ENCODE data around the gene GFER.
A peak's percentile ranks its signal among the peaks of the same experiment; 100 is the strongest.

GFER gene

GRCh38 chr16:2001035-2001434 is 17.0 kb downstream of the GFER start:
- TF ChIP-seq, protein P1, sequence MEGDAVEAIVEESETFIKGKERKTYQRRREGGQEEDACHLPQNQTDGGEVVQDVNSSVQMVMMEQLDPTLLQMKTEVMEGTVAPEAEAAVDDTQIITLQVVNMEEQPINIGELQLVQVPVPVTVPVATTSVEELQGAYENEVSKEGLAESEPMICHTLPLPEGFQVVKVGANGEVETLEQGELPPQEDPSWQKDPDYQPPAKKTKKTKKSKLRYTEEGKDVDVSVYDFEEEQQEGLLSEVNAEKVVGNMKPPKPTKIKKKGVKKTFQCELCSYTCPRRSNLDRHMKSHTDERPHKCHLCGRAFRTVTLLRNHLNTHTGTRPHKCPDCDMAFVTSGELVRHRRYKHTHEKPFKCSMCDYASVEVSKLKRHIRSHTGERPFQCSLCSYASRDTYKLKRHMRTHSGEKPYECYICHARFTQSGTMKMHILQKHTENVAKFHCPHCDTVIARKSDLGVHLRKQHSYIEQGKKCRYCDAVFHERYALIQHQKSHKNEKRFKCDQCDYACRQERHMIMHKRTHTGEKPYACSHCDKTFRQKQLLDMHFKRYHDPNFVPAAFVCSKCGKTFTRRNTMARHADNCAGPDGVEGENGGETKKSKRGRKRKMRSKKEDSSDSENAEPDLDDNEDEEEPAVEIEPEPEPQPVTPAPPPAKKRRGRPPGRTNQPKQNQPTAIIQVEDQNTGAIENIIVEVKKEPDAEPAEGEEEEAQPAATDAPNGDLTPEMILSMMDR (IDR thresholded peaks at IDR 0.05; ENCODE audit: control insufficient read depth, insufficient read depth, low read depth, low read length, missing control alignments): no peak
- DNase-seq (ENCODE audit: low read depth): no peak
- H3K4me3 ChIP-seq (ENCODE audit: control insufficient read depth, low read depth, low read length): no peak overlapping the region

GRCh38 chr16:2001456-2002355 is 17.7 kb downstream of the GFER start:
- H3K4me3 ChIP-seq (ENCODE audit: control insufficient read depth, low read depth, low read length): no peak overlapping the region
- DNase-seq (ENCODE audit: low read depth): no peak
- TF ChIP-seq, protein P1 (IDR thresholded peaks at IDR 0.05; ENCODE audit: control insufficient read depth, insufficient read depth, low read depth, low read length, missing control alignments): no peak

DNA sequence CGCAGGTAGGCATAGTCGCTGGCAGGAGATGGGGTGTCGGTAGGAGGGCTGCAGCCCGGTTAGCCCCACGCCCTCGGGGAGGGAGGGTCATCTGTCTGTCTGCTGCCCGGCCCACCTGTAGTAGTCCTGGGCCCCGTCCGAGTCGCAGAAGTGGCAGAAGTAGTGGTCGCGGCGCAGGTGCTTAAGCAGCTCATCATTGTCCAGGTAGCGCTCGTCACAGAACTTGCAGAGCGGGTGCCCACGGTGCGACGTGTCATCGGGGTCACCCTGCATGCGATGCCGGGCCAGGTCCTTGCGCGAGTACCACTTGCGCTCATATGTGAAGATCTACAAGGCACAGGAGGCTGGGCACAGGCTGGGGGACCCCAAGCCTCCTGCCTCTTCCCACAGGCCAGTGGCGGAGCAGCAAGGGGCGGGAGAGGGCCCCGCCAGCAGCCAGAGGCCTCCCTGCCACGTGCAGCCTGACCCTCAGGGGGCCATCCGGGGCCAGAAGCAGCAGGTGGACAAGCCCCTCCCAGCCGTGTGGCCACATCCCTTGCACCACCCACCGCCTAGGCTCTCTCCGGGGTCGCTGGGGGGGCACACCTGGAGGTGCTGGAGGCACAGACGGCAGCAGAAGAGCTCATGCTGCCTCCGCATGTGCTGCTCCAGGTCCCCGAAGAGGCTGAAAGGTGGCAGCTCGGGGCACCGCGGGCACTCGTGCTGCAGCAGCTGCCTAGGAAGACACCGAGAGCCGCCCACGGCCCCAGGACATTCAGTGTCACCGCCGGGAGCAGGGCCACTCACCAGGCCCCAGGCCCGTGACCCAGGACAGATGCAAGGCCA is 18.6 kb downstream of the GFER start:
- H3K4me3 ChIP-seq (ENCODE audit: control insufficient read depth, low read depth, low read length): no peak overlapping the region
- TF ChIP-seq, protein P1 (IDR thresholded peaks at IDR 0.05; ENCODE audit: control insufficient read depth, insufficient read depth, low read depth, low read length, missing control alignments): no peak
- DNase-seq (ENCODE audit: low read depth): no peak

DNA sequence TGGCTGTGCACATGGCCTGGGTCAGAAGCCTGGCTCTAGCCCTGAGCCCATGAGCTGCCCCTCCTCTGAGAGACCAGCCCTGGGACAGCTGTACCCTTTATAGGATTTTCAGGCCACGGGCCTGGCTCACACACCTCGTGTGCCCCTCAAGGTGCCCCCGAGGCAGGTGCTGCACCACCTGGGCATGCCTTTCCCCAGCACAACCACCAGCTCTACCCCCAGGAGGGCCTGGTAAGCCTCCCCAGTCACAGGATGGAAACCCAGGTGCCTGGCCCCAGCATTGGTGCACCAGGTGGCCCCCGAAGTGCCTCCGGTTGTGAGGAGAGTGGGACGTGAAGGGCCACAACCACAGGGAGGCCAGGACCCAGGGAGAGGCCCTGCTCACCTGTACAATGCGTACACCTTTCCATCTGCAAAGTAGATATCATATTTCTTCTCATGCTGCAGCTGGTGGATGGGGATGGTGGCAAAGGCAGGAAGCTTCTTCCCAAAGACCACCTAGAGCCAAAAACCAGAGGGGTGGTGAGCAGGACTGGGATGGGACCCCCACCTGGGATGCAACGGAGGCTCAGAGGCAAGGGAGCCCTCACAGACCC is 19.3 kb downstream of the GFER start:
- no peak for DNase-seq (ENCODE audit: low read depth)
- H3K4me3 ChIP-seq (ENCODE audit: control insufficient read depth, low read depth, low read length): no peak overlapping the region
- TF ChIP-seq, protein P1 (IDR thresholded peaks at IDR 0.05; ENCODE audit: control insufficient read depth, insufficient read depth, low read depth, low read length, missing control alignments): no peak

DNA sequence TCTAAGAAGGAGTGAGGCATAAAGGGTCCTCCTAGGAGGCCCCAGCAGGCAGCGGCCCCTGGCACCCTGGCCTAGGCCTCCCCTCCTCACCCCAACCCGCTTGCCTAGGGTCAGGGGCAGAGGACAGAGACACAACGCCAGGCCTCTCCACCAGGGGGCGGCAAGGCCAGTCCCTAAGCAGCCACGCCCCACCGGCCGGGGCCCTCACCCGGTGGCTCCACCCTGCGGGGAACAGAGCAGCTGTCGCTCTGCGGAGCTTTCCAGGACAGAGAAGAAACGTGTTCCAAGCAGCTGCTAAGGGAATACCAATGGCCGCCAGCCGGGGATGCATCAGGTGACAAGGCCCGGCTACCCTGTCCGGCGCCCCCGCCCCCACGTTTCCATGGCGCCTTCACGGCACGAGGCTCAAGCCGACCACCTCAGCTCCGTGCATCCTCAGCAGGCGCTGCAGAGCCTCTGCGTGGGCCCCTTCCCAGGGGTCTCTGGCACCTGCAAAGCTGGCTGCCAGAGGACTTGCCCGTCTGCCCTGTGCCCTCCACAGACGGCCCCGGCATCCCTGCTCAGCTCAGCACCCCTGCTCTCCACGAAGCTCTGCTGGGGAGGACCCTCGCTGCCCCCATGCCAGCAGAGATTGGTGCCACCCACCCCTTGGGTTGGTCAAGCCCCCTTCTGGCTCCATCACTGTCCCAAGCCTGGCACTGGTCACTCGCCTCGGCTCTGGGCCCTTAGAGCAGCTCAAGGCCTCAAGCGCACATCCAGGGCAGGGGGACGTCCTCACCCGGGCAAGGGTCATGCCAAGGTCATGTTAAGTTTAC is 20.0 kb downstream of the GFER start:
- no peak for DNase-seq (ENCODE audit: low read depth)
- TF ChIP-seq, protein P1 (IDR thresholded peaks at IDR 0.05; ENCODE audit: control insufficient read depth, insufficient read depth, low read depth, low read length, missing control alignments): peak; percentile 91
- no peak overlapping the region for H3K4me3 ChIP-seq (ENCODE audit: control insufficient read depth, low read depth, low read length)
